SH-SY5Y (cell line): ENCODE data around the gene OSBPL10.

ENCODE experiments used
- GATA2 ChIP-seq: IDR thresholded peaks from 2 replicates; pipeline ENCODE4 v1.6.1; 2011; ENCODE audit warnings: mild to moderate bottlenecking, low read depth, low read length
- GATA3 ChIP-seq: IDR thresholded peaks from 2 replicates; pipeline ENCODE4 v1.6.1; 2011; ENCODE audit warnings: low read depth, mild to moderate bottlenecking, low read length, moderate library complexity

DNA sequence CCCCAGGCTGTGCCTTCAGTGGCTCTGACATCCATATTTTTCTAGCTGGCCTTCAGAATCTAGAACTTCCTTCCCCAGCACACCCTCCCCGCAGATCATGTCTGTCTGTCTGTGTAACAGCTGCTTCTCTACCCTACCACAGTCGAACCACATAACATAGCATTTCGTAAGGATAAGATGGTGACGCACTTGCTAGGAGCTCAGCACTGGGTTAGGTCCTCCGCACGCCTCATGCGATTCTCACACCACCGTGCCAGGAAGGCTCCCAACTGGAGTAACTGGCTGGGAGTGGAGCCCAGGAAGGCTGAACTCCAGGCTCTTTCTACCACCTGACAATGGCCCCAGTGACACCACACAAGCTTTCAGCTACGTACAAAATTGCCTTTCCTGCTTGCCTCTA, 279.8 kb downstream of the OSBPL10 start:
- TF ChIP-seq GATA3 = no peak
- no peak for TF ChIP-seq GATA2
